H1 (cell line): ENCODE measurements around the gene EDEM1. TPM values are rescaled to one million over a fixed set of nuclear protein-coding genes. Genes with fewer than 3 reads are reported as not detected.

Source experiments
- CTCF ChIA-PET: fragments of 300-600 bp; sonication (Branson Sonifier 250); formaldehyde crosslinking; loops from one replicate; lab custom pipeline; 2021; ENCODE audit not compliant: partially characterized antibody; lab: Charles Lee
- POLR2A ChIA-PET: fragments of 300-600 bp; sonication (Branson Sonifier 250); formaldehyde crosslinking; loops from one replicate; lab custom pipeline; 2021; ENCODE audit warnings: inconsistent platforms; ENCODE audit not compliant: partially characterized antibody; lab: Charles Lee
- DNase-seq, 2 experiments: peaks; one replicate each; pipeline versions ENCODE4 v3.0.0 to v3.0.0-alpha.2; 2010 to 2022; ENCODE audit warnings: low spot score in 2 of 2, low read depth in 1 of 2, mixed read lengths in 1 of 2
- FAIRE-seq: peaks from 2 replicates; lab custom pipeline; 2011; peaks lifted over from hg19 to GRCh38; lab: Jason Lieb, UNC
- H2AFZ ChIP-seq: 2 replicates; pipeline ENCODE4 v1.8.1; 2012; ENCODE audit warnings: low read length, inconsistent platforms
- H2AK5ac ChIP-seq: 2 replicates; pipeline ENCODE4 v1.6.1; 2013; ENCODE audit warnings: low read depth, low read length
- H2BK120ac ChIP-seq: replicated peaks from 2 replicates; pipeline ENCODE3; 2013; ENCODE audit warnings: low read depth, low read length, inconsistent platforms
- H2BK12ac ChIP-seq: 2 replicates; pipeline ENCODE4 v1.6.1; 2013; ENCODE audit warnings: low read depth, low read length
- H2BK15ac ChIP-seq: 2 replicates; pipeline ENCODE4 v1.6.1; 2013; ENCODE audit warnings: low read length
- H2BK20ac ChIP-seq: 2 replicates; pipeline ENCODE4 v1.6.1; 2013; ENCODE audit warnings: low read length
- H2BK5ac ChIP-seq: 2 replicates; pipeline ENCODE4 v1.6.1; 2013; ENCODE audit warnings: low read depth, low read length
- H3K14ac ChIP-seq: 2 replicates; pipeline ENCODE4 v1.6.1; 2013; ENCODE audit warnings: inconsistent platforms; ENCODE audit not compliant: insufficient read length
- H3K18ac ChIP-seq: 2 replicates; pipeline ENCODE4 v1.6.1; 2013; ENCODE audit warnings: low read length; ENCODE audit errors: extremely low read depth
- H3K23ac ChIP-seq: 2 replicates; pipeline ENCODE4 v1.6.1; 2013; ENCODE audit warnings: inconsistent platforms; ENCODE audit not compliant: insufficient read length
- H3K23me2 ChIP-seq: 2 replicates; pipeline ENCODE4 v1.6.1; 2013; ENCODE audit warnings: low read depth, low read length
- H3K27ac ChIP-seq: 2 replicates; pipeline ENCODE4 v1.6.1; 2011; ENCODE audit warnings: low read depth, low read length, inconsistent platforms
- H3K27me3 ChIP-seq, 4 experiments: replicated peaks in 1 of 4; 1 replicate in 1 of 4; 2 replicates in 3 of 4; pipeline versions ENCODE4 v1.6.1 to v1.8.1; 2011 to 2013; ENCODE audit warnings: low read length in 3 of 4, mild to moderate bottlenecking in 3 of 4, inconsistent platforms in 2 of 4, mixed read lengths in 2 of 4, moderate library complexity in 1 of 4; ENCODE audit not compliant: control insufficient read depth in 3 of 4, insufficient read depth in 3 of 4; ENCODE audit errors: extremely low read depth in 1 of 4
- H3K36me3 ChIP-seq, 4 experiments: 2 replicates each; pipeline versions ENCODE4 v1.6.1 to v1.8.1; 2011 to 2013; ENCODE audit warnings: mild to moderate bottlenecking in 4 of 4, low read length in 3 of 4, moderate library complexity in 2 of 4, control low read depth in 1 of 4, inconsistent platforms in 1 of 4; ENCODE audit not compliant: insufficient read depth in 4 of 4, control insufficient read depth in 2 of 4
- H3K4ac ChIP-seq: replicated peaks from 2 replicates; pipeline ENCODE3; 2013; ENCODE audit warnings: low read length, low read depth, mixed read lengths, inconsistent platforms; ENCODE audit not compliant: insufficient read length
- H3K4me1 ChIP-seq, 4 experiments: replicated peaks in 1 of 4; 1 replicate in 1 of 4; 2 replicates in 3 of 4; pipeline versions ENCODE4 v1.6.1 to v1.8.1; 2011 to 2013; ENCODE audit warnings: low read length in 3 of 4, inconsistent platforms in 2 of 4, mixed read lengths in 1 of 4; ENCODE audit not compliant: insufficient read depth in 4 of 4, control insufficient read depth in 3 of 4
- H3K4me2 ChIP-seq, 2 experiments: 2 replicates each; pipeline versions ENCODE4 v1.6.1 to v1.8.1; 2011 to 2013; ENCODE audit warnings: low read depth in 2 of 2, low read length in 2 of 2, control low read depth in 1 of 2, inconsistent platforms in 1 of 2, mild to moderate bottlenecking in 1 of 2; ENCODE audit not compliant: insufficient read depth in 1 of 2
- H3K4me3 ChIP-seq, 4 experiments: fragments of 200-600, 300-600 bp in 1 of 4; sonication (generic), shearing (Covaris generic), sonication (Bioruptor Twin) in 1 of 4; 2 replicates each; pipeline versions ENCODE4 v1.5.1 to v1.8.1; 2011 to 2016; ENCODE audit warnings: low read length in 4 of 4, low read depth in 3 of 4, control low read depth in 2 of 4, inconsistent platforms in 2 of 4, mild to moderate bottlenecking in 2 of 4, mixed read lengths in 1 of 4, moderate library complexity in 1 of 4; ENCODE audit not compliant: insufficient read depth in 2 of 4; ENCODE audit errors: extremely low read depth in 1 of 4
- H3K56ac ChIP-seq: replicated peaks from 2 replicates; pipeline ENCODE3; 2013; ENCODE audit warnings: low read depth, mild to moderate bottlenecking, mixed read lengths, low read length, inconsistent platforms; ENCODE audit not compliant: insufficient read length
- H3K79me1 ChIP-seq: 2 replicates; pipeline ENCODE4 v1.6.1; 2013; ENCODE audit warnings: low read depth, low read length, control low read depth
- H3K79me2 ChIP-seq, 2 experiments: 2 replicates each; pipeline versions ENCODE4 v1.6.1 to v1.8.1; 2012 to 2013; ENCODE audit warnings: low read length in 2 of 2, mild to moderate bottlenecking in 2 of 2, inconsistent platforms in 1 of 2; ENCODE audit not compliant: insufficient read depth in 2 of 2, control insufficient read depth in 1 of 2
- H3K9ac ChIP-seq, 4 experiments: replicated peaks in 1 of 4; 1 replicate in 1 of 4; 2 replicates in 3 of 4; pipeline versions ENCODE4 v1.6.1 to v1.8.1; 2011 to 2013; ENCODE audit warnings: low read depth in 3 of 4, low read length in 3 of 4, control low read depth in 2 of 4, mild to moderate bottlenecking in 2 of 4, moderate library complexity in 2 of 4, inconsistent platforms in 1 of 4; ENCODE audit errors: extremely low read depth in 1 of 4
- H3K9me3 ChIP-seq, 2 experiments: 2 replicates each; pipeline versions ENCODE4 v1.6.1 to v1.8.1; 2012 to 2013; ENCODE audit warnings: mild to moderate bottlenecking in 2 of 2, moderate library complexity in 2 of 2, control low read depth in 1 of 2, inconsistent platforms in 1 of 2, low read depth in 1 of 2, low read length in 1 of 2, mixed read lengths in 1 of 2; ENCODE audit not compliant: insufficient read depth in 2 of 2
- H4K20me1 ChIP-seq, 2 experiments: replicated peaks in 1 of 2; 2 replicates each; pipeline versions ENCODE3 to v1.8.1; 2011 to 2013; ENCODE audit warnings: inconsistent platforms in 2 of 2, low read length in 2 of 2, mild to moderate bottlenecking in 1 of 2; ENCODE audit not compliant: insufficient read depth in 2 of 2, control insufficient read depth in 1 of 2
- H4K5ac ChIP-seq: 2 replicates; pipeline ENCODE4 v1.6.1; 2013; ENCODE audit warnings: low read length, low read depth, mixed read lengths, inconsistent platforms; ENCODE audit not compliant: insufficient read length
- H4K8ac ChIP-seq: 2 replicates; pipeline ENCODE4 v1.8.0; 2013; ENCODE audit warnings: mild to moderate bottlenecking, moderate library complexity, low read length, inconsistent platforms; ENCODE audit not compliant: insufficient read depth; ENCODE audit errors: extremely low read depth
- H4K91ac ChIP-seq: replicated peaks from 2 replicates; pipeline ENCODE3; 2013; ENCODE audit warnings: low read length, mixed read lengths, inconsistent platforms; ENCODE audit not compliant: insufficient read length
- YY1 ChIP-seq: IDR thresholded peaks from 2 replicates; pipeline ENCODE4 v1.6.1; 2011; ENCODE audit warnings: low read depth, mild to moderate bottlenecking, low read length
- WGBS, 2 experiments: shearing (Covaris generic) in 1 of 2; methylation state at CpG; one replicate each; pipeline versions ENCODE4 v1.1.6 to v1.1.7; 2013 to 2015; ENCODE audit warnings: low lambda C conversion rate in 2 of 2, mixed read lengths in 2 of 2, inconsistent platforms in 1 of 2, low coverage in 1 of 2, missing lambda C conversion rate in 1 of 2; ENCODE audit not compliant: insufficient replicate concordance in 2 of 2, insufficient coverage in 1 of 2, insufficient read length in 1 of 2; ENCODE audit errors: extremely low coverage in 1 of 2, missing lambda C conversion rate in 1 of 2; 5-methylcytosine and 5-hydroxymethylcytosine counted together
- polyA plus RNA-seq, 7 experiments: library from polyadenylated mRNA; depleted of rRNA in 3 of 7; stranded (reverse) in 5 of 7; unstranded in 2 of 7; fragments of >200 nt in 5 of 7; fragments of 200-250 nt in 2 of 7; gene quantifications; 1 replicate in 5 of 7; 2 replicates in 1 of 7; 4 replicates in 1 of 7; pipeline versions ENCODE4 v1.2.1 to v1.2.3, GENCODE V29; 2011 to 2013; ENCODE audit warnings: missing spikeins in 2 of 7, mixed read lengths in 2 of 7
- total RNA-seq: library from RNA; stranded (reverse); fragmentation: NEBNext Ultra II Directional; extraction: Animal tissue kit (Norgen Biotek cat#: 25700); gene quantifications from 2 replicates; pipeline ENCODE4 v1.2.1, GENCODE V29; 2021
- TF ChIP-seq, protein P1 (sequence below): IDR thresholded peaks from 2 replicates; pipeline ENCODE4 v1.6.1; 2012; ENCODE audit warnings: low read length, inconsistent platforms

Gene EDEM1
- total and polyA plus RNA-seq, 2 of the 8 experiments (the other 6 are each of a cell fraction or from before 2014, with no cell fraction given): 4.8 to 16.4 TPM

DNA sequence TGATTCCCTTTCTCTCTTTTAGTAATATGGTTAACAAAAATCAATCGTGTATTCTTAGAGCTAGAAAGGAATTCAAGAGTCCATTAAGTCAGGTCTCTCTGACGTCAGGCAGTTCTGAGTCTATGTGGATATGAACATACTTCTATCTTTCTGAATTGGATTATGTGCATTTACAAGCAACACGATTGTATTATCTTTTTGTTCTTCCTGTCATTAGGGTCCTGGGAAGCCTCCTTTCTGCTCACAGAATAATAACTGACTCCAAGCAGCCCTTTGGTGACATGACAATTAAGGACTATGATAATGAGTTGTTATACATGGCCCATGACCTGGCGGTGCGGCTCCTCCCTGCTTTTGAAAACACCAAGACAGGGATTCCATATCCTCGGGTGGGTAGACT lies 14.0 kb downstream of the EDEM1 start:
- no peaks in the 10 kb centered on the region for H4K20me1 ChIP-seq
- H4K91ac ChIP-seq: no peak overlapping the region
- no peak for DNase-seq
- 89% methylated on average over 6 of the region's 6 CpGs; no CpG with 5 or more reads in 1 of the 2 experiments for WGBS, 2 experiments
- H2BK5ac ChIP-seq: no peak overlapping the region
- H3K4ac ChIP-seq: no peak overlapping the region
- ChIA-PET POLR2A (no interaction called here), CTCF (no interaction called here)
- H2BK20ac ChIP-seq: no peak overlapping the region
- H3K27ac ChIP-seq: no peak overlapping the region
- H3K23ac ChIP-seq: no peak overlapping the region
- H2AFZ ChIP-seq: no peak overlapping the region
- no peak overlapping the region for H3K4me2 ChIP-seq
- peaks cover 2 to 41% (median 21%) of the 10 kb centered on the region in 4 experiments; a peak in 6 of 8 replicates for H3K36me3 ChIP-seq
- H4K8ac ChIP-seq: no peak overlapping the region
- no peaks in the 10 kb centered on the region for H3K9me3 ChIP-seq
- no peak overlapping the region for H3K56ac ChIP-seq
- H3K4me3 ChIP-seq: no peak overlapping the region
- FAIRE-seq: no peak
- H3K79me2 ChIP-seq: no peaks in the 10 kb centered on the region
- H3K9ac ChIP-seq: no peak overlapping the region
- H3K23me2 ChIP-seq: no peaks in the 10 kb centered on the region
- no peaks in the 10 kb centered on the region for H3K27me3 ChIP-seq
- peaks cover 0 to 7% (median 5%) of the 10 kb centered on the region in 4 experiments; a peak in 5 of 7 replicates for H3K4me1 ChIP-seq
- TF ChIP-seq YY1: no peak
- TF ChIP-seq, protein P1, sequence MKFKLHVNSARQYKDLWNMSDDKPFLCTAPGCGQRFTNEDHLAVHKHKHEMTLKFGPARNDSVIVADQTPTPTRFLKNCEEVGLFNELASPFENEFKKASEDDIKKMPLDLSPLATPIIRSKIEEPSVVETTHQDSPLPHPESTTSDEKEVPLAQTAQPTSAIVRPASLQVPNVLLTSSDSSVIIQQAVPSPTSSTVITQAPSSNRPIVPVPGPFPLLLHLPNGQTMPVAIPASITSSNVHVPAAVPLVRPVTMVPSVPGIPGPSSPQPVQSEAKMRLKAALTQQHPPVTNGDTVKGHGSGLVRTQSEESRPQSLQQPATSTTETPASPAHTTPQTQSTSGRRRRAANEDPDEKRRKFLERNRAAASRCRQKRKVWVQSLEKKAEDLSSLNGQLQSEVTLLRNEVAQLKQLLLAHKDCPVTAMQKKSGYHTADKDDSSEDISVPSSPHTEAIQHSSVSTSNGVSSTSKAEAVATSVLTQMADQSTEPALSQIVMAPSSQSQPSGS: no peak
- no peak overlapping the region for H3K18ac ChIP-seq
- H2BK15ac ChIP-seq: no peak overlapping the region
- H4K5ac ChIP-seq: no peak overlapping the region
- no peak overlapping the region for H3K14ac ChIP-seq
- no peak overlapping the region for H2AK5ac ChIP-seq
- H2BK120ac ChIP-seq: no peak overlapping the region
- H3K79me1 ChIP-seq: no peaks in the 10 kb centered on the region
- no peak overlapping the region for H2BK12ac ChIP-seq
